Activated CD8-positive, alpha-beta memory T cell treated with anti-CD3 and anti-CD28 coated beads, Interleukin-2, amount 50 U/mL, for 1 hour (primary cell): ENCODE measurements around the gene AGO3.

Source experiments
- DNase-seq: peaks from one replicate; pipeline ENCODE4 v3.0.0-alpha.2; 2020; ENCODE audit errors: extremely low read depth

AGO3 gene

DNA sequence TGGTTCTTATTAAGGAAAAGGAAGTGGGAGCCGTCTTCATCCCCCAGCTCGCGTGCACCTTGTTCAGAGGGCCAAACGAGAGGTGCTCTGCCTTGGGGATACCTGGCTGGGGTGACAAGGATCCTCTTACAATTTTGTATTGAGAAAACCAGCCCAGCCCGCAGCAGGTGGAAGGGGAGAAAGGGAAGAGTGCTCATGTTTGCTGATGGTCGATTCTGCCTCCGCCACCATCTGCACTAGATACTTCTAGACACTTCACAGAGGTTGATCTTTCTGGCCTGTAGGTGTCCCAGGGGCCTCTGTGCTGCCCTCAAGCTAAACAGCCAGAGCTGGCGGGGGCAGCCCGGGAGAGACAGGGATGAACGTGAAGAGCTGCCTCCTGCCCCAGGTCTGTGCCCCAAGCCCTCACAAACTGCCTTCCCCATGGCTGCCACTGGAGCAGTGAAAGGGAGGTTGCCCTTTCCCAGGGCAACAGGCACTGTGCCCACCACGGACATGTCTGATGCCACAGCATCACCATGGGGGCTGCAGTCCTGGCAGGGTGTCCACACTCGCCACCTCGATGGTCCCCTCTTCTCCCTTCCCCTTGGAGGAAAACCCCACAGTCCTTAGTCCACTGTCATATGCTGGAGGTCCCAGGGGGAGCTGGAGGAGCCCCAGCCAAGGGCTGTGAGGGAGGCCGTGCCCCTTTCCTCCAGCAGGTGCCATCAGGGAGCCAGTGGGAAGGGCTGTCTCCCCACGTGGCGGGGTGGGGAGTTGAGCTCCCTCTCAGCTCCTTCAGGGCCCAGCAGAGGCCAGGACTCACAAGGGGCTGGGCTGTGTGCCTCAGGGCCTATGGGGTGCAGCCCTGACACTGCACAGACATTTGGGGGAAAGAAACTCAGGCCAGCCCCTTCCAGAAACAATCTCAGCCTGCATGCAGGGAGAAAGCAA lies 165.9 kb downstream of the AGO3 start:
- DNase-seq, result no peak

DNA sequence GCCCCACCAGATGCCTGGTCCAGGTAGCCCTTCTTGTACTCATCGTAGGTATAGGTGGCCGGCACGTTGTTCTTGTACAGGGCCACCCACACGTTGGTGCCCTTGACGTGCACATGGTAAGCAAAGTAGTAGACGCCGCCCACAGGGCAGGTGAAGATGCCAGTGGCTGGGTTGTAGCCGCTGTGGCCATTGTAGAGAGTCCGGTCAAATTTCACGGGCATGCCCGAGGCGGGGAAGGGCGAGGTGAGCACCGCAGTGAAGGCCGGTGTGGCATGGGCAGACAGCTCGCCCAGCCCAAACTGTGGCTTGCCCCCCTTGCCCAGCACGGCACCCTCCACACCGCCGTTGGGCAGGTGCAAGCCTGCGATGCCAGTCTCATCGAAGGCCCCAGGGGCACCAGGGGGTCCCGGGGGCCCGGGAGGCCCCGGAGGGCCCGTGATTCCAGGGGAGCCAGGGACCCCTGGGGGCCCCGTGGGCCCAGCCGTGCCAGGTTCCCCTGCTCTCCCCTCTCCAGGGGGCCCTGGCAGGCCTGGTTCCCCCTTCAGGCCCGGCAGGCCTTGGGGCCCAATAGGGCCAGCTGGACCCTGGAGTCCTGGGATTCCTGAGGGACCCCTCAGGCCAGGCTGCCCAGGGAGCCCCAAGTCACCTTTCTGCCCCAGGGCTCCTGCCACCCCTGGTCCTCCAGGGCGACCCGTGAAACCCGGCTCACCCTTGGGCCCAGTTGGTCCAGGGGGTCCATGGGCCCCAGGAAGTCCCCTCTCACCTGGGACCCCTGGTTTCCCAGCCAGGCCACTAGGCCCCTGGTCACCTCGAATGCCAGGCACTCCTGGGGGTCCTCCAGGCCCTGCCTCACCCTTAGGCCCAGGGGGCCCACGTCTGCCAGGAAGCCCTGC lies 167.0 kb downstream of the AGO3 start:
- no peak for DNase-seq

DNA sequence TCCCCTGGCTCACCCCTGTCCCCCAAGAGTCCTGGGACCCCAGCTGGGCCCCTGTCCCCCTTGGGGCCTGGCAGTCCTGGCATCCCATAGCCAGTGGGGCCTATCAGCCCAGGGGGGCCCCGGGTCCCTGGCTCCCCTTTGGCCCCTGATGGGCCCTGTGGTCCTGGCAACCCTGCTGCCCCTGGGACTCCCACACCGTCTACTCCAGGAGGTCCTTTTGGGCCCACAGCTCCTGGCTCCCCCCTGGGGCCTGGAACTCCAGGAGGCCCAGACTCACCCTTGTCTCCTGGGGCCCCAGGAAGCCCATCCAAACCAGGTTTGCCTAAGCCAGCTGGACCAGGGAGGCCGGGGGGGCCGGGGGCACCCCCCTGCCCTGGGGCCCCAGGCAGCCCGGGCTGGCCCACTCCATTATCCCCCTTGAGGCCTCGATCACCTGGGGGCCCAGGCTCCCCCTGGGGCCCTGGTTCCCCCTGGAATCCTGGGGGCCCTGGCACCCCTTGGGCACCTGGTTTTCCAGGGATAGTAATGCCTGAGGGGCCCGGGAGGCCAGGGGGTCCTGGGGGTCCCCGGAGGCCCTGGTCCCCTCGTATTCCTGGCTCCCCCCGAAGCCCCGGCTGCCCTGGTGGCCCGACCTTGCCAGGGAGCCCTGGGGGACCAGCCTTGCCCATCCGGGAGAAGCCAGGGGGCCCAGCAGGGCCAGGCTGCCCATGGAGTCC lies 167.9 kb downstream of the AGO3 start:
- no peak for DNase-seq

DNA sequence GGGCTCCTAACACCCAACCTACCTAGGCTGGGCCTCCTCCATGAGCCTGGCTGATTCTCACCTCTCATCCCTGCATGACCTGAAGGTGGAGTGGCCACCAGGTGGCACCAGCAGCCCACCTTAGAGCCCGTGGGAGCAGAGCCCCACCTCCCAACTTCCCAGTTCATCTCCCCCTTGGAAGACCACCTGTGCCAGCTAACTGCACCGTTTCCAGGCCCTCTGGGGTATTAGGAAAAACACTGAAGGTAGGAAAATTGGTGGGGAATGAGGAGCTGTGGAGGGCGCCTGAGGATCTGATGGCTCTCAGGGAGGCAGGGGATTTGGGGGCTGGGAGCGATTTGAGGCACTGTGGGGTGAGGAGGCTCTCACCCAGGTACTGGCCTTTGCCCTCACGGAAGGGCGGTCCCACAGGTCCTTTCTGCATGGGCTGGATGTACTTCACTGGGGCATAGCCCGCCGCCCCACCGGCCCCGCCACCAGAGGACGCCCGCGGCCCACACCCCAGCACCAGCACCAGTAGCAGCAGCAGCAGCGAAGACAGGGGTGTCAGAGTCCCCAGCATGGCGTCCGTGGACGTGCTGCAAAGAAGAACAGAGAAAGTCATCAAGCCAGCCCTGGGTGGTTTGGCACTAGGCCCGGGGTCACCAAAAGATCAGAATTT lies 168.9 kb downstream of the AGO3 start:
- DNase-seq, result no peak

DNA sequence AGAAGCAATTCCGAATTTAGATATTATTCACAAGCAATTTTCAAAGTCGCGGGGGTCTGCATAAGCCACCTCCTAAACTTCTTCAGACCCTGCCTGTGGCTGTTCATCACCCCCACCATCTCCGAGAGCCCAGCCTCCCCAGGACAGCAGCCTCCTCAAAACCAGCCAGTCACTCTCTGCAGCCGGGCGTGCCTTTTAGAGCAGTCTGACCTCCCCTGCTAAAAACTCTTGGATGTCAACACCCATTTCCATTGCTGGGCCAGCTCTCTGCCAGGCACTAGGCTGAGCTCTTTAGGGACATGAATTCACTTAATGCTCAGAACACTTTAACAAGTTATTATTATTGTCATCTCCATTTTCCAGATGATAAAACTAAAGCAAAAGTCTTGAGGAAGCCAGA lies 169.5 kb downstream of the AGO3 start:
- DNase-seq, result no peak

DNA sequence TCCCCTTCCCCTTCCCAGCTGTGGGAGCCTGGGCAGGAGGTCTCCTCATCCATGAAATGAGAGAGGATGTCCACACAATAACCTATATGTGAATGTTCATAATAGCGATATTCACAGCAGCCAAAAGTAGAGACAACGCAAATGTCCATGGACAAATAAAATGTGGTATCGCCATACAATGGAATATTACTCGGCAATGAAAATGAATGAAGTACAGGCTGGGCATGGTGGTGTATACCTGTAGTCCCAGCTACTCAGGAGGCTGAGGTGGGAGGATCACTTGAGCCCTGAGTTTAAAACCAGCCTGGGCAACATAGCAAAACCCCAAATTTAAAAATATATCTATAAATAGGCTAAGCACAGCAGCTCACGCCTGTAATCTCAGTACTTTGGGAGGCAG lies 170.6 kb downstream of the AGO3 start:
- no peak for DNase-seq

DNA sequence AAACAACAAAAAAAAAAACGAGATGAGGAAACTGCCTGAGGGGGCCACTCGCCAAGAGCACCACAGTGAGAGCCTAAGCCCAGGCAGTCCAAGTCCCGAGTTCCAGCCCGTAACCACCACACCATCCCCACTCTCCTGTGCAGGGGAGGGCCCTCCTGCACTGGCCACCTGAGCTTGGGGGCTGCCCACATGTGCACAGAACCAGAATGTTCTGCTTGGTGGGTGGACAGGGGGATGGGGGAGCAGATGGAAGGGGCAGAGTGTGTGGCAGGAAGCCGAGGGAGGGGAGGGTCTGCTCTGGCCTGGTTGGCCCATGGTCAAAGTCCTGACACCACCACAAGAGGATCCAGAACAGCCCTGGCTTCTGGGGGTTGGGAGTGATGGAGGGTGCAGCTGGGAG lies 175.4 kb downstream of the AGO3 start:
- no peak for DNase-seq

DNA sequence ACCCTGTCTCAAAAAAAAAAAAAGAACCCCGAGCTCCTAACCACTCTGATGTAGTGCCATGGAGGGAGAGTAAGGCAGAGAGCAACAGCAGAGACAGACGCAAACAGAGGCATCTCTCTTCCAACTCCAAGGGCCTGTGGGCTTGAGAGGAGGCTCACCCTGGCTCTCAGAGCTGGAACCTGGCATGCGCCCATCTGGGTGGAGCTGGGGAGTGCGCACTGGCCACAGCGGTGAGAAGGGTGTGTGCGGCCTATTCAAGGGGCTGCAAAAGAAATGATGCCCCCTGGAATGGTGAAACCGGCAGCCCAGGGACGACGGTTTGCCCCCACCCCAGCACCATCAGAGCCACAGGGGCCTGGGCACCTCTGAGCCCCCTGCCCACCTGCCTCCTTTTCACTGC lies 176.5 kb downstream of the AGO3 start:
- no peak for DNase-seq

DNA sequence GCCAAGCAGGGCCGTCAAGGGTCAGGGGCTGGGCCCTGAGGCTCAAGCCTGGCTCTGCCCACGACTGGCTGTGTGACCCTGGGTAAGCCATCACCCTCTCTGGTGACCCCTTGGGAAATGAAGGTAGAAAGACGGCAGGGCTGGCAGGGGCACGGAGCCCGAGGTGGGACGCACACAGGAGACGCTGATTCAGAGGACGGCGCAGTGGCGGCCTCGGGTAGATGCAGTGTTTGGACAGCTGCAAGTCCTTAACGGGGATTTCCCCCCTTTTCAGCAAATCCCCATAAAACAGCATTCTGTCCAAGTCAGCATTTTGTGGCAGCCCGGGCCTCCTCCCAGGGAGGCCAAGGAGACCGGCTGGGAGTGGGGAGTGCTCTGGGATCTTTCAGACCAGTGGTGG lies 177.4 kb downstream of the AGO3 start:
- no peak for DNase-seq

DNA sequence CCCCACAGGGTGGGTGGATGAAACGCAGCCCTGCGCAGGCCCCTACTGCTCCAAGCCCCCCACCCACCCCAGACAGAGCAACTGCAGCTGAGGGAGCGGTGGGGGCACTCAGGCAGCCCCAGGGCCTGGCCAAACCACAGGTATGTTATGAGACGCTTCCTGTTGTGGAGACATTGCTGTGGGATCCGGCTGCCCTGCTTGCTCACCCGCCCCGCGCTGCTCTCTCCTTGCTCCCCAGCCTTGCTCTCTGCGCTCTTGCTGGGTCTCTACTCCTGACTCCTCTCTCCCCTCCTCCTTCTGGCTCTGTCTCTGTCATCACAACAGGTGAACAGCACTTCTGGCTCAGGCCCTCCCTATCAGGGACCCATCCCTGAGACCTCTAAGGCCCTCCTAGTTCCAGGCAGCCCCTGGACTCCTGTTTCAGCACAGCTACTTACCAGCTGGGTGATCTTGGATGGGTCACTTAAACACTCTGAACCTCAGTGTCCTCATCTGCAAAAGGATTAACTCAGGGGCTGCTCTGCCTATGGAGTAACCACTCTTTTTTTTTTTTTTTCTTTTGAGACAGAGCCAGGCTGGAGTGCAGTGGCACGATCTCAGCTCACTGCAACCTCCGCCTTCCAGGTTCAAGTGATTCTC lies 178.3 kb downstream of the AGO3 start:
- peak; percentile 32 for DNase-seq

DNA sequence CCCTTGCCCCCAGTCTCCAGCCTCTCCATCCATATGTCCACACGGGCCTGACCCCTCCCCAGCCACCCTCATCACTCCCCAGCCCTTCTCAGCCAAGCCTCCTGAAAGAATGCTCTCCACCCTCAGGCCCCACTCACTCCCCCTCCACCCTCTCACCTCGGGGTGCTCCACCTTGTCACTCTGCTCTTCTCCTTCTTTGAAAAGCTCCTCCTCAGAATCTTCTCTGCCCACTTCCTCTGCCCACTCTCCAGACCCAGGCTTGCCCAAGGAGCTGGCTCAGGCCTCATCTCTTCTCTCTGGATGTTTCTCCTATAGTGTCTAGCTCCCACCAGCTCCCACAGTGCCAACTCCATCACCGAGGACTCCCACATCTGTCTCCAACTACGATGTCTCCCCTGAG lies 180.2 kb downstream of the AGO3 start:
- no peak for DNase-seq

DNA sequence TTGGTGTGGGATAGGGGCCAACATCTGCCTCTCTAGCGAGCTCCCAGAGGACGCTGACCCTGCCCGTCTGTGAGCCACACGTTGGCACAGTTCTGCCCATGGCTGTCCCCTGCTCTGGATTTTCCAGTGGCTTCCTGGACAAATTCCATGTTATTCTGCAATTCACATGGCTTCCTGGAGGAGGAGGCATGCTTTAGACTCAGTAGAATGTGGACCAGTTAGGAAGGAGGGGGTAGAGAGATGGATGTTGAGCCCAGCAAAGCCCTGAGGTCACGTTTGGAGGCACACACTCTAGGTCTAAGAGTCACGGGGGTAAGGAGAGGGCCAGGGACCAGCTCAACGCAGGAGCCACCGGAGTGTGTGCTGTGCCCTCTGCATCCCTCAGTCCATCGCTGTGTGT lies 181.9 kb downstream of the AGO3 start:
- DNase-seq, result no peak

DNA sequence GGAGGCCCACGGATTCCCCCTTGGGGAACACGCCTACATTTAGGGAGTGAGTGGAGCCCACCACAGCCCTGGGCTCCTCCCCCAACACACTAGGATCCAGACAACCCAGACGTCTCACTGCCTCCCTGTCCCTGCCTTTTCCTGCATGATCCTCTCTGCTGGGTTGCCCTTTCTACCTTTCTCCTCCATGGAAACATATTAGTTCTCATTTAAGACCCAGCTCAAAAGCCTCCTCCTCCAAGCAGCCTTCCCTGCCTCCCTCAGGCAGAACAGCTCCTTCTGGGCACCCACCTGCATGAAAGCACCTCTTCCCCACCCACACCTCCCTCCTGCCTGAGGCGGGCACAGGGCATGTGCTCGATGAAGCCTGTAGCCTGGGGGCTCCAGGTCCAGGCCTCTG lies 183.5 kb downstream of the AGO3 start:
- DNase-seq, result no peak

DNA sequence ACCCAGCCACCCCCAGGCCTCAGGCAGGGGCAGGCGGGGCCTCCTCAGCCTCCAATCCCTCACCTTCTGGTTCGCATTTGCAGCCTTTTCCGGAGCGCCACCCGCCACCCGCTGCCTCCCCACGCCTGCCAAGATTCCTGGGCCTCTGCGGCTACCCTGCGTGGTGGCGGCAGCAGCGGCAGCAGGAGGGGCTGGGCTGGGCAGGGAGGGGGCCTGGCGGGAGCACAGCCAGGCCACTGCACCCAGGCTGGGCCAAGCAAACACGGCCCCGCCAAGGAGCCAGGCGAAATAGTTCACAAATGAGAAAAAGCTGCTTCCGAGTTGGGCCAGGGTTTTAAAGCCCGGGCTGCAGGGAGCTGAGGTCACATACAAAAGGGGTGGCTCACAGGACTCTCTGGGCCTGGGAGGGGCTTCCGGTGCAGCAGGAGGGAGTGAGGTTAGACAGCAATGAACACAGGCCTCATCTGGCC lies 184.3 kb downstream of the AGO3 start:
- DNase-seq, result no peak

DNA sequence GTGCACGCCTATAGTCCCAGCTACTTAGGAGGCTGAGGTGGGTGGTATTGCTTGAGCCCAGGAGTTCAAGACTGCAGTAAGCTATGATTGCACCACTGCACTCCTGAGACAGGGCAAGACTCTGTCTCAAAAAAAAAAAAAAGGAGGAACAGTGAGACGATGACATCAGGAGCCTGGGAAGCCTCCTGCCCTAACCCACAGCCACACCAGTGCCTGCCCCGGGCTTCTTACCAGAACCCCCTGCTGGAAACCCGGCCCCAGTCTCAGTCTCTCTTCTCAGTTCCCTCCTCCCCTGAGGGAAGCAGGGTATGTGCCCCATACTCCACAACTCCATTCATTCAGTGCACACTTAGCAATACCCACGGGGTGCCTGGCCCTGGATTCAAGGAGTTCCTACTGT lies 185.0 kb downstream of the AGO3 start:
- DNase-seq, result no peak

DNA sequence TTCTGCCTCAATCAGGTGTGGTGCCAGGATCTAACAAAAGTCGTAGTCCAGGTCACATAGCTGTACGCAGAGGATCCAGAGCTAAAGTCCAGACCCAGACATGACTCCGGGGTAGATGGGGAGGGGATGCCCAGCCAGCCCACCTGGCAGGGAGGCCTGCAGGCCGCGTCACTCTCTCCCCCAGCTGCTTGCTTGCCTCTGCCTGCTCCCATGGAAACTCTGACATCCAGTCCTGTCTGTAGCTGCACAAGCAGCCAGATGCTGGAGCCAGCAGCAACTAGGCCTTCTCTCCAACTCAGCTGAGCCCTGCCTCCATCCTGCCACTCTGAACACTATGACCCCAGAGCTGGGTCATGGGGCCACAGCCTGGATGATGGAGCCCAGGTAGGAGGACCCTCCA lies 186.0 kb downstream of the AGO3 start:
- no peak for DNase-seq

DNA sequence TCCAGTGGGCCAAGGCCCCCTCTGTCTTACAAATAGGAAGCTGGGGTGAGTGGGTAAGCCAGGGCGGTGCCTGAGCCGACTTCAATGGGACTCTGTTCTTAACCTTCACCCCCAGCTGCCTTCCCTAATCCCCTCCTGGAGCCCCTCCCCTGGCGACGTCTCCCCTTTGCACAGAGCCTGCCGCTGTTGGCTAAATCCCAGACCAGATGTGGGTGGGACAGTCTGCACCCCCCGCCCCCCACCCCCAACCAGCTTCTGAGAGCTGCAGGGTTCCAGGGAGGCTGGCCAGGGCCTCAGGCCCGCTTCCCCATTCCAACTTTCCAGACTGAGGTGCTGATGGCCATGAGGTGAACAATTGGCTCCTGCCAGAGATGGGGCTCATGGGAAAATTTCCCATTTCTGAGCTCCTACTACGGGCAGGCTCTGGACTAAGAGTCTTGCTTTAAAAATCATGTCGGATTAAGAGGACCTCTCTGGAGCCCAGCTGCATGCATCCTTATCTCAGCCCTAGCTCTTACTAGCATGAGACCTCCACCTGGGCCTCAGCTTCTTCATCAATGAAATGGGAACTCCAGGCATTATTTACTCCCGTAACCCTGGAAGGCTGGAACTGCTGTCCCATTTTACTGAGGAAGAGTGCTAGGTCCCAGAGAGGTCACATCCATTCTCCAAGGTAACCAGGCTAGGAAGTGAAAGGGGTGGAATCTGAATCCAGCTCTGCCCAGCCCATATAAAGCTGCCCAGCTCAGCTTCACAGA lies 187.7 kb downstream of the AGO3 start:
- DNase-seq, result no peak

DNA sequence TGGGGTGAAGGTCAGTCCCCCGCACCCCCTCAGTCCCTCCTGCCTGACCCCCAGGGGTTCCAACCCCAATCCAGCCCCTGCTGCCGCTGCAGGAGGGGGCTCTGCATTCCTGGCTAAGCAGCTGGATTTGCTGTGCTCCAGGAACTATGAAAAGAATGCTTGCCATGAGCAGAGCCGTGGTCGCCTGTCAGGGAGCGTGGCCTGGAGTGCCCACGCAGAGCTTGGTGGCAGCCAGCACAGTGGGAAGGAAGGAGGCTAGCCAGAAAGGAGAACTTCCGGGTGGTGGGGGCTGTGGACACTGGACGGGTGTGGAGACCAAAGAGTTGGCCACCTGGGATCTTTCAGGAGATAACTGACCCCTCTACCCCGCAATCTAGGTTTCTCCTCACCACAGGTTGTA lies 188.6 kb downstream of the AGO3 start:
- DNase-seq, result no peak
